Activated CD8-positive, alpha-beta memory T cell treated with anti-CD3 and anti-CD28 coated beads, Interleukin-2, amount 50 U/mL, for 1 hour (primary cell): Measurements from ENCODE around the gene SLAIN2.

Experiments used
- DNase-seq: peaks from one replicate; pipeline ENCODE4 v3.0.0-alpha.2; 2020; ENCODE audit errors: extremely low read depth

Gene SLAIN2

DNA sequence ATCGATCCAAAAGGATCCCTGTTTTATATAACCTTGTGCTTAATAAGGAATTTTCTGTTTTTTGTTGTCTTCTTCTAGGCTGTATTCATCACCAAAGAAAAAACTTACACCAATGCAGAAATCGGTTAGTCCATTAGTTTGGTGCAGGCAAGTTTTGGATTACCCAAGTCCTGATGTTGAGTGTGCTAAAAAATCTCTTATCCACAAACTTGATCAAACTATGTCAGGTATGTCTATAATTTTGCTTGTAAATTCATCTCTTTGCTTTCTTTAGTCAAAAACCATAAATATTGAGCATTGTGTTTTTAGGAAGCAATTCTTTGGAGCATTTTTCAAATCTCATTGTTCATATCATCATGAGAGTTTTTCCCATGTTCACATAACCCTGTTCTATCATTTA is 28.4 kb downstream of the SLAIN2 start:
- no peak for DNase-seq

- no peak for DNase-seq
These were observed 29.2 kb downstream of the SLAIN2 start for GRCh38 chr4:48370260-48371134.

DNA sequence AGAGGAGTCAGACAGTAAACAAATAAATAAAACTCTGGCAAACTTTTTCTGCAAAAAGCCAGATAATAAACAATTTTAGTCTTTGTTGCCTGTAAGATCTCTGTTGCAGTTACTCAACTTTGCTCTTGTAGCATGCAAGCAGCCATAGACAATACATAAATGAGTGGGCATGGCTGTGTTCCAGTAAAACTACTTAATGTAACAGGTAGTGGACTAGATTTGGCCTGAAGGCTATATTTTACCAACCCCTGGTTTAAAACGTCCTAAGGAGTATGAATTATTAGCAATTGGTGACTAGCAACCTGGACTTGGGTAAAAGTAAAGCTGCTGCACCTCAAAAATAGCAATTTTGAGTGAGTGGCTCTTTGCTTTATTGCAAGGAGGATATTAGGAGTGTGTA is 30.9 kb downstream of the SLAIN2 start:
- no peak for DNase-seq

DNA sequence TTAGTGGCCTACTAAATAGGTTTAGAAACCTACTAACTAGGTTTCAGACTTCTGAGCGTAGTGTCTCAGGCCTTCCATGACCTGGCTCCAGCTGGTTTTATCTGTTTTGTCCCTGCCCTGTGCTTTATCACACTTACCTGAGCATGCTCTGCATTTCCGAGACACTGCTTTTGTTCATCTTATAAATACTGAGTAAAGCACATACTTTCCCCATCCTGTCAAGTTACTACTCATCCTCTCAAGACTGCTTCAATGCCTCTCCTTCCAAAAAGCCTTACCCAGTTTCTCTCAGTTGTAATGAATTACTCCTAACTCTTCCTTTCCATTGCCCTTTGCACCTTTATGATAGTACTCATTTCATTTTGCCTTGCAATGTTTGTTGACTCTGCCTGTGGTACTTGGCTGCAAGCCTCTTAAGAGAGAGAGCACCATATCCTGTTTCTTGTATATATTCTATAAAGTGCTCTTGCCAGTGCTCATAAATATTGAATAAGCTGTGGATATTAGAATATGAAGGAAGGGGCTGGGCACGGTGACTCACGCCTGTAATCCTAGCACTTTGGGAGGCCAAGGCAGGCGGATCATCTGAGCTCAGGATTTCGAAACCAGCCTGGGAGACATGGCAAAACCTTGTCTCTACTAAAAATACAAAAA is 34.4 kb downstream of the SLAIN2 start:
- DNase-seq: no peak

GRCh38 chr4:48379587-48380180 is 38.4 kb downstream of the SLAIN2 start:
- no peak for DNase-seq

DNA sequence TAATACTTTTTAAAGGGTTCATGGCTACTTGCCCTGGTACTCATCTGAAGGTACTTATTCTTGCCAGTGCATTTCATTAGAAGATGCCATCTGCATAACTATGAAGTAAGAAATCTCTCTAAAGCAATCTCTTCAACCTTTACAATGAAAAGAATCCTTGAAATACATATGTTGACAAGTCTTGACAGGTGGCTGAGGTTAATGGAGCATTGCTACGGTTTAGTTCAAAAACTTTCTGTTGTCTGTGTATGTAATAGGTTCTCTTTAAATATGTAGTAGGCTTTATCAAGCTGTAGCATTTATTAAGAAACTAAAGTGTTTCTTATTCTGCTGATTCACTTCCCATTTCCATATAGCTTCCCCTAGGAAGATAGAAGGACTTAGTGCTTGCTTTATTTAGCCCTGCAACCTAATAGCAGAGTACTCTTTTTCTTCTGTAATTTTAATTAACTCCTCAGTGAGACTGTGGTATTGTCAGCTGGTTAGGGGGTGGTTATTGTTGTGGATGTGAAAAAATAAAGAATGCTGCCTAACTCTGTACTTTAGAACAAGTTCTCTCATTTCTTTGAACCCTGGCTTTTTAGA is 39.3 kb downstream of the SLAIN2 start:
- no peak for DNase-seq

DNA sequence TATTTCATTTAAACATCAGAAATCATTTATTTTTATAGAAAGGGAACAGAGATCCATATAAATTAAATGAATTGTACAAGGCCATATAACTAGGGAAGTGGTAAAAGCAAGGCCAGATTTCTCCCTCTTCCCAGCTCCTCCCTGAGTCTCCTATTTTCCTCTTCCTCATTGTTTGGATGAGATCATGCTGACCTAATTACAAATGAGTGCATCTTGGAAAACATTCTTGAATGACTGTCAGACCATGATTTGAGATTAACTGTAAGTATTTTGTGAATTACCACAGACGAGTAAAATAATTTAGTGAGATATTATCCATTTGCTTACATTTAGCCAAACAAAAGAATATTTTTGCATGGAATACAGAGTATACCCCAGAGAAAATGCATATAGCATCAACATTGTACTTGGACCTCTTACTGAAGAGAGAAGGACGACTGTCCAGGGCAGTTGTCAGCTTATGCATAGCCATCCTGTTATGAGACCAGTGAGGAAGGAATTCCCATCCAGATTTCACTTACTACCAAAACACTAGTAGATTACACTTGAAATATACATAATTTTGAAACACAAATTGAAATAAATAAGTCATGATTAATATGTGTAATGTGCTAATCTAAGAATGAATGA is 47.3 kb downstream of the SLAIN2 start:
- no peak for DNase-seq

- no peak for DNase-seq
These were observed 54.7 kb downstream of the SLAIN2 start for GRCh38 chr4:48396043-48396442.

DNA sequence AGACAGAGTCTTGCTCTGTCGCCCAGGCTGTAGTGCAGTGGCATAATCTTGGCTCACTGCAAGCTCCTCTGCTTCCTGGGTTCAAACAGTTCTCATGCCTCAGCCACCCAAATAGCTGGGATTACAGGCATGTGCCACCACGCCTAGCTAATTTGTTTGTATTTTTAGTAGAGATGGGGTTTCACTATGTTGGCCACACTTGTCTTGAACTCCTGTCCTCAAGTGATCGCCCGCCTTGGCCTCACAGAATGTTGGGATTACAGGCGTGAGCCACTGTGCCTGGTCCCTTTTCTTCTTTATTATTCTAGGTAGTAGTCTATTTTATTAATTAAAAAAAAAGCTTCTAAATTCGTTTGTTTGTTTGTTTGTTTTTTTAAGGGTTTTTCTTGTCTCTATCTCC is 59.1 kb downstream of the SLAIN2 start:
- no peak for DNase-seq

- no peak for DNase-seq
These were observed 62.0 kb downstream of the SLAIN2 start for GRCh38 chr4:48403358-48403757.

DNA sequence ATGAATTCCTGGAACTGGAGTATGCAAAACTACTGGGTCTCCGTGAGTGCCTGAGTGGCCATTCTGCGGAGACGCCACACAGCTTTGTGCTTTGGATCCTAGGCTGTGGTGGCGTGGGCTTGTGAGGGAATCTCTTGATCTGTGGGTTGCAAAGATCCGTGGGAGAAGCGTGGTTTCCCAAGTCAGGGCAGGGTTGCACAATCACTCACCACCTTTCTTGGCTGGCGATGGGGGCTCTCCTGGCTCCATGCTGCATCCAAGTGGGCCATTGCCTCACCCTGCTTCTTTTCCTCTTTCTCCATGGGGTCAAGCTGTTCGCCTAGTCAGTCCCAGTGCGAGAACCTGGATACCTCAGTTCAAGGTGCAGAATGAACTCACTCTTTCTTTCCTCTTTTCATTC is 62.5 kb downstream of the SLAIN2 start:
- no peak for DNase-seq

DNA sequence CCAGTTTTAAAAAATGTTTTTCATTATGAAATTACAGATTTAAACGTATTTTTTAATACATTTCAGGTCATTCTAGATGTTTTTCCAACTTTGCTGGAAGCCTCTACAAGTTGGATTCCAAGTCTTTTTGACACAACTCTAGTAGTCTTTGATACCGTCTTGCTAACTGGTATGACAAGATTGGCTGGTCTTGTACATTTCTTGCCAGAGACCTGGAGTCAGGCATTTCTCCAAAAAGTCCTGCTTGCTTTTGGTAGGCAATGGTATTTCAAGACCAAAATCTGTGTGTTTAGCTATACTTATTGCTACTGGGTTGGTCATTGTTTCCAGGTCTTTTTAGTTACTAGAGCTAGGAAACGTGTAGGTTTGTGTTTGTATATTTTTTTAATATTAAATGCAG is 64.6 kb downstream of the SLAIN2 start:
- DNase-seq: no peak

DNA sequence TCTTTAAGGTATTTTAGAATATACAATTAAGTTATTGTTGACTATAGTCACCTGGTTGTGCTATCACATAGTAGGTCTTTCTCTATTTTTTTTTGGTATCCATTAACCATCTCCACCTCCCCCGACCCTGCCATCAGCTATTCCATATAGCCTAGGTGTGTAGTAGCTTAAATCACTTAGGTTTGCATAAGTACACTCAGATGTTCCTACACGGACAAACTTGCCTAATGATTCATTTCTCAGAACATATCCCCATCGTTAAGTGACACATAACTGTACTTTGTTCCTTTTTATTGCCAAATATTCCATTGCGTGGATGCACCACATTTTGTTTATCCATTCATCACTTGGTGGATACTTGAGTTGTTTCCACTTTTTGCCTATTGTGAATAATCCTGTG is 67.9 kb downstream of the SLAIN2 start:
- no peak for DNase-seq

DNA sequence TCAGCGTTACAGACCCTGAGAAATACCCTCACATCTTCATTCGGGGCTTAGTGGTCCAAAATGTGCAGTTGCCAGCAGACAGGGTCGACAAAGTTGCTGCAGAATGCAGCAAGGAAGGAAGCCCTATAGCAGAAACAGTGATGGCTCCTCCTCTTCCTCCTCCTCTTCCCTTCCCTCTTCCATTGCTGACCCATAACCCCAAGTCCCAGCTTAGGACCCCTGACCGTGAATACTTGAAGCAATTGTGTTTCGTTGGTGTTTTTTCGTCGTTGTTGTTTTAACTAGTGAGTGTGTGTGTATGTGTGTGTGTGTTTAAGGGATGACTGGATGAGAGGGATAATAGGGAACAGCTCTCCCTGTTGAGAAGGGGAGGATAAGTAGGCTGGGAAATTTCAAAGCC is 69.5 kb downstream of the SLAIN2 start:
- no peak for DNase-seq

DNA sequence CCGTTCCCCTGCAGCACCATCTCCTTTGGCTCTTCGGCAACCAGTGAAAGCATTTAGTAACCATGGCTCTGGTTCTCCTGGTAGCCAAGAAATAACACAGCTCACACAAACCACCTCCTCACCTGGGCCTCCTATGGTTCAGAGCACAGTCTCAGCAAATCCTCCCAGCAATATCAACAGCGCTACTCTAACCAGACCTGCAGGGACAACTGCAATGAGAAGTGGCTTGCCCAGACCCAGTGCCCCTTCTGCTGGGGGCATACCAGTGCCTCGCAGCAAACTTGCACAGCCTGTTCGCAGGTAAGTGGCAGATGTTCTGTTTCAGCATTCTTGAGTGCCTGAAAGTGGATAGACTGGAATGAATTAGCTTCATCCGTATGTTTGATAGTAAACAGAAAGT is 78.8 kb downstream of the SLAIN2 start:
- no peak for DNase-seq

GRCh38 chr4:48421101-48421500 is 79.8 kb downstream of the SLAIN2 start:
- no peak for DNase-seq

GRCh38 chr4:48428926-48429325 is 87.6 kb downstream of the SLAIN2 start:
- DNase-seq: no peak

DNA sequence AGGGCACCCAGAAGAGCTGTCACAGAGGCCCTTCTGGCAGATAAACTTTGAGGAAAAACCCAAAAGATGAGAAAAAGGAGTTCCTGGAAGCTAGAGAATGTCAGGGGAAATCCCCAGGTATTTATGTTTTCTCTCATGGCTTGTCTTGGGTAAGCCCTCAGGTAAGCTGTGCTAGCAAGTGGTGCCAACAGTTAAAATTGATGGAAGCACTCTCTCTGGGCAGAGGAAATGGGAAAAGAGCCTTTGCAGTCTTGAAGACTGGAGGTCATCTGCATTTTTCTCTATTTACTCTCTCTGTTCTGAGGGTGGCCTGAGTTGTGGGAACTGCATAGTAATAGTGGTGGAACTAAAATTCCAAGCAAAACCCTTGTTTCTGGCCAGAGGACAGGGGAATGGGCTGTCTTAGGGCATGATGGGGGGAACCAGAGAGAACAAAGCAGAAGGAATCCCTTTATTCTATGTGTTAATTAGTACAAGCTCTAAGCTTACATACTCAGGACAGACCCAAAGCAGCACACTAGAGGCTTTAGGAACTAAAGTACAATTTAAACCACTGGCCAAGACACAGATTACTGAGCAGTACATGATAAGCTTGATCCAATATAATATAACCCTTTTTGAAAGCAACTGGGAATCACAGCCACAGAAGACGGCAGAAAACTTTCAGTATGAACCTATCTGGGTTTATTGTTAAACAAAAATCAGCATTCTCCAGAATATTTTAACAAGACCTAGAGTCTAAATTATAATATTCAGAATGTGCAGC is 88.6 kb downstream of the SLAIN2 start:
- DNase-seq: no peak

DNA sequence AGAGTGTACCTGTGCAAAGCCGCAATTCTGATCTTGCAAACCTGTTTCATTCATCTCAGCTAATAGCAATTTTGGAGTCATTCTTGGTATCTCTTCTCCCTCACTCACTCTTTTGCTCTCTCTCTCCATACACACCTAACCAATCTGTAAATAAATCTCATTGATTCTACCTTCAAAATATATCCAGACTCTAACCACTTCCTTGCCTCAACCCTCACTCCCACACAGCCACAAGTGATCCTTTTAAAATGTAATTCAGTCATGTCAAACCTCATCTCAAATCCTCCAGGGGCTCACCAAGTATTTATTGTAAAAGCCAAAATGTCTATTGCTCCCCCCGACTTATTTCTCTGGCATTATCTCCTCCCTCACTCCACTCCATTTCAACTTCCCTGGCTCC is 90.1 kb downstream of the SLAIN2 start:
- DNase-seq: no peak

DNA sequence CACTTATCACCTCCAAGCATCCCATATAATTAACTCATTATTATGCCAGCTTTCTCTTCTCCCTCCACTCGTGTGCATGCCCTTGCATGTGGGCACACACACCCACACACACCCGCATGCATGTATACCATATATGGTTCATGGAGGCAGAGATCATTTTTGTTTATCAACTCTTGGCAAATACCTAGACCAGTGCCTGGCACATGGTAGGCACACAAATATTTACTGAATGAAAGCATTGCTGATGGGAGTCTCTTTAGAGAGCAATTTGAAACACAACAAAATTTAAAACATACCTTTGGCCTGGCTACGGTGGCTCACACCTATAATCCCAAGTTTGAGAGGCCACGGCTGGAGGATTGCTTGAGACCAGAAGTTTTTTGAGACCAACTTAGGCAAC is 90.7 kb downstream of the SLAIN2 start:
- DNase-seq: no peak

GRCh38 chr4:48436318-48436717 is 95.0 kb downstream of the SLAIN2 start:
- no peak for DNase-seq
